AG20443 (cell line): ENCODE results near the gene EFNA2.

Experiments used
- DNase-seq: peaks from one replicate; pipeline ENCODE4 v3.0.0; 2012; ENCODE audit warnings: low spot score, mixed read lengths

The EFNA2 gene

DNA sequence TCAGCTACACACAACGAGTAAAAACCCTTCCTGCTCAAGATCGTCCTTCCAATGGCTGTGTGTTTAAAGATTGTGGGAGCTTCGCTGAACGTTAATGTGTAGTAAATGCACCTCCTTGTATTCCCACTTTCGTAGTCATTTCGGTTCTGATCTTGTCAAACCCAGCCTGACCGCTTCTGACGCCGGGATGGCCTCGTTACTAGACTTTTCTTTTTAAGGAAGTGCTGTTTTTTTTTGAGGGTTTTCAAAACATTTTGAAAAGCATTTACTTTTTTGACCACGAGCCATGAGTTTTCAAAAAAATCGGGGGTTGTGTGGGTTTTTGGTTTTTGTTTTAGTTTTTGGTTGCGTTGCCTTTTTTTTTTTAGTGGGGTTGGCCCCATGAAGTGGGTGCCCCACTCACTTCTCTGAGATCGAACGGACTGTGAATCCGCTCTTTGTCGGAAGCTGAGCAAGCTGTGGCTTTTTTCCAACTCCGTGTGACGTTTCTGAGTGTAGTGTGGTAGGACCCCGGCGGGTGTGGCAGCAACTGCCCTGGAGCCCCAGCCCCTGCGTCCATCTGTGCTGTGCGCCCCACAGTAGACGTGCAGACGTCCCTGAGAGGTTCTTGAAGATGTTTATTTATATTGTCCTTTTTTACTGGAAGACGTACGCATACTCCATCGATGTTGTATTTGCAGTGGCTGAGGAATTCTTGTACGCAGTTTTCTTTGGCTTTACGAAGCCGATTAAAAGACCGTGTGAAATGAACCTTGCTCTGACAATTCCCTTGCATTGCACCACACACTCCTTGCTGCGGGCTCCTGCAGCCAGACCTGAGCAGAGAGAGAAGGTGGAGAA is 13.0 kb upstream of the EFNA2 start:
- no peak for DNase-seq

DNA sequence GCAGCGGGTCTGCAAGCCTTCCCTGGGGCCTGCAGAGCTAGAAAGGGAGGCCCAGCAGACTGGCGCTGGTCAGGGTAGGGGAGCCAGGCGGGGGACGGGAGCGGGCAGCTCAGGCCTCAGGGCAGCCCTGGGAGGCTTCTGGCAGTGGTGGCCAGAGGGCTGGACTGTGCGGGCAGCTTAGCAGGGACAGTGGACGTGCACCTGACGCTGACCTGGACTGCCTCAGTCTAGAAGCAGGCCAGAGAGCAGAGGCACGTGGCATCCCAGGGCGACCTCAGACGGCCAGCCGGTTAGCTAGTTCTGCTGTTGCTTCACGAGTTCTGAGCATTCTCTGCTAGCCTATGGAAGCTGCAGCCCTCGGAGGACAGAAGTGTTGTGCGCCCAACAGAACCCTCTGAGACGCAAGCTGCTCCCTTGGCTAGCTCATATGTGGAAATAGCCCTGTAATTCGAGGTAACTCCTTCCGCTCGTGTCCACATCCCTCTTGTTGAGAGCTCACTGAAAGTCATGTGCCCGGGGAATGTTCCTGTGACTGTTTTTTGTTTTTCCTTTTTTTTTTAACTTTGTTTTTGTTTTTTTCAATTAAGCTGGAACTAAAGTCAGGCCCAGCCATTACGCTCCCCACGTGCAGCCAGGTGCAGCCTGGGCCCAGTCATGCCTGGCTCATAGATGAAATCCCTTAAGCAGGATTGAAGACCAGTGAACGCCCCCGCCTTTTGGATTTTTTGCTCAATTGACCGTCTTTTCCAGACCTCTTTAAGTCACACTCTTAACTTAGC is 12.2 kb upstream of the EFNA2 start:
- DNase-seq, result no peak

DNA sequence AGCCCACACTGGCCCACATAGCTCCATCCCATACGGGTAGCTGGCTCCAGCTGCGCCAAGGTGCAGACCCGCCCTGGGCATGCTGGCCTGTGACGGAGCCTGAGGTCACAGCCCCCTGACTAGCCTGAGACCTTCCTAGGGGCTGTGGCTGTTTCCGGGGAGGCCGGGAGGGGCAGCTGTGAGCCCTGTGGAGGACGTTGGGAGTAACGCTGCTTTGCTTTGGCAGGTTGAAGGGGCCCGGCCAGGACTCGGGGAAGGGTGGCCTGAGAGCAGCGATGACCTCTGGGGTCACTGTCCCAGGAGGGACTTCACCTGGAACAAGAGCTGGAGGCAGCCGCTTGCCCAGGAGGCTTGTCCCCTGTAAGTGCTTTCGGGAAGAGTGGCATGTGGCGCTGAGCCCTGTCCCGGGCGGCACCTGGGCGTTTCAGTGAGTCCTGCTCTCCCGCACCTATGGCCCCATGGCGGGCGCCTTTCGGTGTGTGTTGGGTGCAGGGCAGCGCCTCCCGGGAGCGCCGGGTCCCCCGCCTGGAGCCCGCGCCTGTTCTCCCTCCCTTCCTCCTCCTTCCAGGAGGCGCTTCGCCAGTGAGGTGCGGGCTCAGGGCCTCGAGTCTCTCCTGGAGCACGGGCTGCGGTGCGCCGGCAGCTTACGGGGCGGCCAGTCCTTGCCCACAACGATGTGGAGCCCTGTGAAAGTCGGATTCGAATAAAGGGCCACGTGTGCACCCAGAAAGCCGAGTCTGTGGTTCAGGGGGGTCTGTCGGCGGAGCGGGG is 11.4 kb upstream of the EFNA2 start:
- no peak for DNase-seq

GRCh38 chr19:1274852-1275259 is 10.8 kb upstream of the EFNA2 start:
- DNase-seq, result no peak

- DNase-seq, result peak; percentile 95
These were observed 10.3 kb upstream of the EFNA2 start, which contains the start of gene FAM174C for GRCh38 chr19:1275260-1275975. Gene FAM174C, plus strand, starts transcription at chr19:1275530. Its CDS starts 20 bp downstream, at chr19:1275550.

DNA sequence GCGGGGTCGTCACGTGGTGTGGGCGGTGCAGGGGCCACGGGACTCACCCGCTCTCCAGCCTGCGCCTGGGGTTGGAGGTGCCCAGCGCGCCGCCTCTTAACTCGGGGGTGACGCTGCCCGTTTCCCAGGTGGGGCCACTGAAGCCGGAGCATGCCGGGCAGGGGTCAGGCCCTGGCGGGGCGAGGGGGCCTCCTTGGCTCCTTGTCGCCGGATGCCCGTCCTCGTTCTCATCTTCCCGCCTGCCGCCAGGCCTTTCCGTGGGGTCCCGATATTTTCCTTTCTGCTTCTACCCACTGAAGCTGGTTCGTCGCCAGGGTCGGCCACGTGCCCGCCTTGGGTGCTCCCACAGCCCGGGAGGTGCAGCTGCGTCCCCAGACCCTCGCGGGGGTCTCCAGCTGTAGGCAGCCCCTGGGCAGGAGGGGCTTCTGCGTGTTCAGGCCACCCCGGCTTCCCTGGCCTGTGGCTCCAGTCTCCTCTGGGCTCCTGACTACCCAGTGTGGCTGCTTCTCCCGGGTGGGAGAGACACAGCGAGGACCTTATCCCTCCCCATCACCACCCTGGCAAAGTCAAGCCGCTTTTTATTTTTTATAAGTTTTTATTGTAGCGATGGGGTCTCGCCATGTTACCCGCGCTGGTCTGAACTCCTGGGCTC is 9.6 kb upstream of the EFNA2 start:
- DNase-seq, result no peak

DNA sequence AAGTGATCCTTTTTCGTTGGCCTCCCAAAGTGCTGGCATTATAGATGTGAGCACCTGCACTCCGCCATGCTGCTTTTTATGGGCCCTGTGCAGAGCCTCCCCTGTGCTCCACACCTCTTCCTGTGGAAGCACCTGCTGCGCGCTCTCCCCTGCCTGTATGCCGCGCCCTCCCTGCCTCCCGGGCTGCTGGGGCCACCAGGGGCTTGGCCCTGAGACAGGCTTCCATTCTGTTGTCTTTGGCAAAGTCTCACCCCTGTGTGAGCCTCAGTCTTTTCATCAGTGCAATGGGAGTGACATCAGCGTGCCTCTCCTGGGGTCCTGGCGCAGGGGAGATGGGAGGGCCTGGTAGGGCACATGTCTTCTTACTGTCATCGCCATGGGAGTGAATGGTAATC is 9.0 kb upstream of the EFNA2 start:
- DNase-seq, result no peak

GRCh38 chr19:1277061-1277460 is 8.6 kb upstream of the EFNA2 start:
- no peak for DNase-seq

- no peak for DNase-seq
These were observed 7.6 kb upstream of the EFNA2 start for GRCh38 chr19:1278074-1278473.

DNA sequence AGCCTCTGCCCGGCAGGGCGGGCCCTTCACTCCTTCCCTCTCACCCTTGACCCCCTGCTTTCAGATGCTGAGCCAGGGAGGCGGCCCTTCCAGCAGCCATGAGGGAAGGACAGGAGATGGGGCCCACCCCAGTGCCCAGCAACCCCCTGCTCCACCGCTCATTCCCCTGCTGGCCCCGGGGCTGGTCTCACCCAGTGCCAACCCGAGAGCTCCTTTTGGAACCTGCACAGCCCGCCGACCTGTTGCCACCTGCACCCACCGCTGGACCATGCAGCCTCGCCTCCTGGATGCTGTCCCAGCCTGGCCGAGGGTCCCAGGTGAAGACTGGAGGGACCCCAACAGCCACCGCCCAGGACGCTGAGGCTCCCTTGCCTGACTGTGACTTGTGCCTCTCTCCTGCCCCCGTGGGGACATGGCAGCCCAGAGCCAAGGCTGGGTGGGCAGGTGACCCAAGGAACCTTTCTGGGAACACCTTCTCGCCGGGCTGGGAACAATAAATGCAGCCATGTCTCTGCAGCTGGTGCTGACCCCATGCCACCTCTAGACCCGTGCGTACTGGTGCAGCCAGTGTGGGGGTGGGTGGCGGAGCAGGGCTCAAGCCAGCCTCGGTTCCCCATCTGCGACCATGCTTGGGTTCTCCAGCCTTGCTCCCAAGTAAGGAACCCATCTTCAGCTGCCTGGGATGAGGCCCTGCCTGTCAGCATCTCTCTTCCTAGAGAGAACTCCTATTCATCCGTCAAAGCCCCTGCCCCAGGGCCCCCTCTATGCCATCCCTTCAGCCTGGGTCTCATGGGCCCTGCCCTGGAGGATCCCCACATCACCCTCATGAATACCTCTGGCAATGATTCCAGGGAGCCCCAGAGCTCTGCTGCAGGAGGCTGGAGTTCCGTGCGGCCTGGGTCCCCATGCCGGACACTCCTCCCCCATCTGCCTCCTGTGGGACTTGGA is 6.7 kb upstream of the EFNA2 start:
- DNase-seq, result no peak

DNA sequence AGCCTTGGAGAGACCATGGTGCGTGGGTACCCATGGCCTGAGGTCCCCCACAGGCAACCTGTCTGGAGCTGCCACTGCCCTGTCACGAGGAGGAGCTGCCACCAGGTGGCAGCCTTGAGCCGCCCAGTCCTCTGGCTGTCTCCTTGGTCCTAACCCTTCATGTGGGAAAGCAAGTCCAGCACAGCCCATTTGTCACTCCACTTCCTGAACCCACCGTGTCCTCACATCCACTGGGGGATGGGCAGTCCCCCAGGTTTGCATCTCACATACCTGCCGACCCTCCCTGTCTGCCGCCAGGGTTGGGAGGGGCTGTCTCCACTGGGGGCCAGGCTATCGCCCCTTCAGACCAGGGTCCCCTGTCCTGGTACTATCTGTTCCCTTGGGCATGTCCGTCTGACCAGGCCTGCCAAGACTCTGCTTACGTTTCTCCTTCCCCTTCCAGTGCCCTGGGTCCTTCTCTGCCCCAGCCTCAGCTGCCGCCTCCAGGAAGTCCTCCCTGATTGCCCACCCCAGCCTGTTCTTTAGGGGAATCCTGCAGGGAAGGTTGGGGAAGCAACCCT is 5.8 kb upstream of the EFNA2 start:
- DNase-seq, result peak; percentile 90

DNA sequence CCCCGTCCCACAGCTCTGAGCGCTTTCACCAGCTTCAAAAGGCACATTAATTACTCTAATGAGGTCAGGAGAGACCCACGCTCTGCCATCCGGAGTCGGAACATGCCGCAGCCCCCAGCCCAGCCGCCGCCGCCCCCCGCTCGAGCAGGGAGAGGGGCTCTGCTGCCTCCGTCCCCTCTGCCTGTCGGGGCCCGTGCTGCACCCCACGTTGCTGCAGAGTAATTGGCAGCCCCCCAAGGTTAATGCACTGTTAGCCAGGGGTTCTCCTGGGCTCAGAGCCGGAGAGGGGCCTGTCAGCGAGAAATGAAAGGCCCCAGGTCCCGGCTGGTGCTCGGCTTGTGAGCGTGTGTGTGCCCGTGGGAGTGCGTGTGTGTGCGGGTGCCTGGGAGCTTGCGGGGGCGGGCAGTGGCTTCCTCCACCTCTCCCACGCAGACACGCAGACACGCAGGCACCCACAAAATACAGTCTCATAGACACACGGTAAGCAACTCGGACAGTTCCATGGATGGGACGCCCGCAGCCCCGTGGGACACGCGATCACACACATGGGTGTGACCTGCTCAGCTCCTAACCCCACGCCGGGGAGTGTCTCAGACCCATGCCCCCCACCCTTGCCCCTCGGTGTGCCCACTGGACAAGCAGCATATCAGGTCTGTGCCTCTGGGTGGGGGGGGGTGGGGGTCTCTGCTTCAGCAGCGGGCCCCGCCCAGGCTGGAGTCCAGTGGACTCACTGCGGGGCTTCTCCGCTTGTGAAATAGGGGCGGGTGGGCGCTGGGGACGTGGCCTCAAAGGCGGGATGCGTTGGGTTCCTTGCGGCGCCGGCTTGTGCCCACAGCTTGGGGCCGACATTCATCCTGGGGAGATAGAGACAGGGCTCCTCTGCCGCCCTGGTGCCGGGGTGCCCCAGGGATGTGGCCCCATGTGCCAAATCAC is 4.8 kb upstream of the EFNA2 start:
- no peak for DNase-seq

DNA sequence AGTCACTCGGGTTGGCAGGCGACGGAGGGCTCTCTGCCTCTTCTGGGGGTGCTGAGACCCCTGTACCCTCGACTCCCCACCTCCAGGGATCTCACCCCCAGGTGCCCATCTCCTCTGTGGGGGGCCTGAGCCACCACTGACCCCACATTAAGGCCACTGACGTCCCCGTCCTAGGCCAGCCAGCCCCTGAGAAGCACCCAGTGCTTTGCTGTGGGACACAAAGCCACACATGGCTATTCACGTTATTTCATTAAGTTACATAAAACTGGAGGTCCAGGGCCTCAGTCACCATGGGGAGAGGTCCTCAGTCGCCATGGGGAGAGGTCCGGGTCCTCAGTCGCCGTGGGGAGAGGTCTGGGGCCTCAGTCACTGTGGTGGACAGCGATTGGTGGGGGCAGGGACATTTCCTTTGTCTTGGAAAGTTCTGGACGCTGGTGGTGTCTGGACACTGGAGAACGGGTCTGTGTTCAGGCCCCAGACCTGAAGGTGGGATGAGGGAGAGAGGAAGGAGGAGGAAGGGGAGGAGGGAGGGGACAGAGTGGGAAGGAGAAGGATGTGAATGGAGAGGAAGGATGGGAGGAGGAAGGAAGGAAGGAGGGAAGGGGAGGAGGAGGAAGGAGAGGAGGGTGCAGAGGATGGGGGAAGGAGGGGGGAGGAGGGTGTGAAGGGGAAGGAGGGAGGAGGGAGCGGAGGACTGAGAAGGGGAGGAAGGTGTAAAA is 3.9 kb upstream of the EFNA2 start:
- DNase-seq, result no peak

DNA sequence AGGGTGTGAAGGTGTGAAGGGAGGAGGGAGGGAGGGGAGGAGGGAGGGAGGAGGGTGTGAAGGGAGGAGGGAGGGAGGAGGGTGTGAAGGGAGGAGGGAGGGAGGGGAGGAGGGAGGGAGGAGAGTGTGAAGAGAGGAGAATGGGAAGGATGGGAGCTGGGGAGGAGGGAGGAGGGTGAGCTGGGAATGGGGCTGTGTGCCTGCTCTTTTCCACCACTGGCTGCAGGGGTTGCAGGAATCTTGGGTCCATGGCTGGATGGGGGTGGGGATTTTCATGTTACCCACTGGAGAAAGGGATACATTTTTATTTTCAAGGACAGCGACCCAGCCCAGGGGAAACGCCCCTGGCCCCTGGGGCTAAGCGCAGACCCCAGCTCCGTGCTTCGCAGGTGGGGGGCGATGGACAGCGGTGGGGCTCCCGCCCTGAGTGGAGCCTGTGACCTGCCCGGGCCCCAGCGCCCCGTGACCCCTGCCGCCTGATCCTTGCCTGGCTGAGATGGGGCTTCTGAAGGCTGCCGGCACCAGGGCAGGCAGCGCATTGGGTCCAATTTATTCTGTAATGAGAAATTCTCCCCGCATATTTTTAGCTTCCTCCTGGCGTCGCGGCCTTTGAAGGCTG is 3.0 kb upstream of the EFNA2 start:
- DNase-seq, result no peak

GRCh38 chr19:1283207-1283916 is 2.3 kb upstream of the EFNA2 start:
- no peak for DNase-seq

DNA sequence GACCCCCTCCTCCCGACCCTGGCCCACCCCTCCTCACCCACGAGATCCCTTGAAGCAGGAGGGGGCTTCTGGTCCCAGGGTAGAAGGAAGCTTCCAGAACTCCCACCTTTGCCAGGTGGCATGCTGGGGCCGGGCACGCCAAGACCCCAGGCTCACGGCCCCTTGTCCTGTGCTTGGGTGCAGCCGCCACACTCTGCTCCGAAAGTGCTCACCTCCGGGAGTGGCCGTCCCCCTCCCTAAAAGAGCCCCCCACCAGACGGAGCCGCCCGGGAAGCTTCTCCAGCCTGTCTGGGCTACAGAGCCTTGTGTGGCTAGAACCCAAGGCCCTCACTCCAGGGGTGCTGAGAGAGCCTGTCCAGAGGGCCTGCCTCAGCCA is 1.8 kb upstream of the EFNA2 start:
- DNase-seq, result no peak
